Measurements from ENCODE around the gene JUND.

The JUND gene

DNA sequence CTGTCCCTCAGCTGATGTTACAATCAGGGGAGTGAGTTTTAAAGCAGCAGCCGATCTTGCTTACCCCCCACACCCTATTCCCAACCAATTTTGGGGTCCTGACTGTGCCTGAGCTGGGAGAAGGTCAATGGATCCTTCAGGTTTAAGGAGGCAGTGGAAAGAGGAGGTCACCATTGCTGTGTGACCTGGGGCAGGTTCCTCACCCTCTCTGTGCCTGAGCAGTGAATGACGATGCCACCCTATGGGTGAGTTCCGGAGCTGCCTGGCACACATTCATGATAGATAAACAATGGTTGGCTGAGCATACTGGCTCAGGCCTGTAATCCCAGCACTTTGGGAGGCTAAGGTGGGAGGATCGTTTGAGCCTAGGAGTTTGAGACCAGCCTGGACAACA lies 20.3 kb upstream of the JUND start:
- TF ChIP-seq, protein P1, sequence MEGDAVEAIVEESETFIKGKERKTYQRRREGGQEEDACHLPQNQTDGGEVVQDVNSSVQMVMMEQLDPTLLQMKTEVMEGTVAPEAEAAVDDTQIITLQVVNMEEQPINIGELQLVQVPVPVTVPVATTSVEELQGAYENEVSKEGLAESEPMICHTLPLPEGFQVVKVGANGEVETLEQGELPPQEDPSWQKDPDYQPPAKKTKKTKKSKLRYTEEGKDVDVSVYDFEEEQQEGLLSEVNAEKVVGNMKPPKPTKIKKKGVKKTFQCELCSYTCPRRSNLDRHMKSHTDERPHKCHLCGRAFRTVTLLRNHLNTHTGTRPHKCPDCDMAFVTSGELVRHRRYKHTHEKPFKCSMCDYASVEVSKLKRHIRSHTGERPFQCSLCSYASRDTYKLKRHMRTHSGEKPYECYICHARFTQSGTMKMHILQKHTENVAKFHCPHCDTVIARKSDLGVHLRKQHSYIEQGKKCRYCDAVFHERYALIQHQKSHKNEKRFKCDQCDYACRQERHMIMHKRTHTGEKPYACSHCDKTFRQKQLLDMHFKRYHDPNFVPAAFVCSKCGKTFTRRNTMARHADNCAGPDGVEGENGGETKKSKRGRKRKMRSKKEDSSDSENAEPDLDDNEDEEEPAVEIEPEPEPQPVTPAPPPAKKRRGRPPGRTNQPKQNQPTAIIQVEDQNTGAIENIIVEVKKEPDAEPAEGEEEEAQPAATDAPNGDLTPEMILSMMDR (conservative IDR thresholded peaks at IDR 0.05; ENCODE audit: low read depth, low read length), result no peak
- H3K4me3 ChIP-seq (ENCODE audit: low read length), result no peak overlapping the region
- DNase-seq (ENCODE audit: low read depth), result no peak

DNA sequence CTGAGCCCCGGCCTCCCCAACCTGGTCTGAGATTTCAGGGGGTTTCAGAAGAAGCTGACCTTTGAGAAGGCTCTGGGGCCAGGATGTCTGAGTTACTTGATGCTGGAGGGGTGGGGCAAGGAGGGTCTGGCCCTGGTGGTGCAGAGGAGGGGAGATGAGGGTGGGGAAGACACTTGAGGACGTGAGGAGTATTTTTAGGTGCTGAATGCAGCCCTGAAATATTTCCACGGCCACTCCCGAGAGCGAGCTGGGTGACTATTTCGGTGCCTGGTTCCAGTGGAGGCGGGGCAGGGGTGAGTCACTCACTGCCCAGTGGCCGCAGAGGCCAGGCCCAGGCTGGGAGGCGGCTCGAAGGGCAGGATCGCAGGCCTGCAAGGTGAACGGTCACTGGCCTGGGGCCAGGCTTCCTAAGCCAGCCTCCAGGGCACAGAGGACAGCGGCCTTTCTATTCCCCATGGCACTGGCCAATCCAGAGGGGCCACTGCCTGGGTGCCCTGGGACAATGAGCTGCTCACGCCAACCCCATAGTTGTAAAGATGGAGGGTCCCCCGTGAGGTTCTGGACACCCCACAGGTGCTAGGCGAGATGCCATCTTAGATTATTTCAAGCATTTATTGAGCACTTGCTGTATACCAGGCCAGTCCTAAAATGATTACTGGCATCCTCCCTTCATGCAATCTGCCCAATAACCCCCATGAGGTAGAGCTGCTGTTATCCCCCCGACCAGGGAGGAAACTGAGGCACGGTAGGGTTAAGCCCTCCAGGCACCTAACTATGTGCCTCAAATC lies 19.7 kb upstream of the JUND start:
- no peak overlapping the region for H3K4me3 ChIP-seq (ENCODE audit: low read length)
- TF ChIP-seq, protein P1 (conservative IDR thresholded peaks at IDR 0.05; ENCODE audit: low read depth, low read length), result no peak
- no peak for DNase-seq (ENCODE audit: low read depth)

DNA sequence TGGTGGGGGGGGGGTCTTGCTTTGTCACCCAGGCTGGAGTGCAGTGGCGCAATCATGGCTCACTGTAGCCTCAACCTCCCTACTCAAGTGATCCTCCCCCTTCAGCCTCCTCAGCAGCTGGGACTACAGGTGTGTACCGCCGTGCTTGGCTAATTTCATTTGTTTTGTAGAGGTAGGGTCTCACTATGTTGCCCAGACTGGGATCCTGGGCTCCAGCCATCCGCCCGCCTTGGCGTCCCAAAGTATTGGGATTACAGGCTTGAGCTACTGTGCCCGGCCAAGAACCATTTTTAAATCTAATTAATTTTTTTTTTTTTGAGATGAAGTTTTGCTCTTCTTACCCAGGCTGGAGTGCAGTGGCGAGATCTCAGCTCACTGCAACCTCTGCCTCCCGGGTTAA lies 18.2 kb upstream of the JUND start:
- H3K4me3 ChIP-seq (ENCODE audit: low read length), result no peak overlapping the region
- TF ChIP-seq, protein P1 (conservative IDR thresholded peaks at IDR 0.05; ENCODE audit: low read depth, low read length), result no peak
- no peak for DNase-seq (ENCODE audit: low read depth)

DNA sequence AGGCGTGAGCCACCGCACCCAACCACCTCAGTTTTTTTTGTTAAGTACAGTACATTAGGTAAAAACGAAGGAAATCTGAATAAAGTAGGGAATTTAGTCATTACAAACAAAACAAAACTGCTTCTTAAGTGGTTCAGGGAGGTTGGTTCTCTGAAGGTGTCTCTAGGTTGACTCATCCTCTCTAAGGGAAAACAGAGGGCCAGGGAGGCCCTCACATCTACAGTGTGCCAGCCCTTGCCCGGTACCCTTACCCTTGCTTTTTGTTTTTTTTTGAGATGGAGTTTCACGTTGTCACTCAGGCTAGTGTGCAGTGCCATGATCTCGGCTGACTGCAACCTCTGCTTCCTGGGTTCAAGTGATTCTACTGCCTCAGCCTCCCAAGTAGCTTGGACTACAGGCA lies 17.2 kb upstream of the JUND start:
- no peak for DNase-seq (ENCODE audit: low read depth)
- TF ChIP-seq, protein P1 (conservative IDR thresholded peaks at IDR 0.05; ENCODE audit: low read depth, low read length), result no peak
- no peak overlapping the region for H3K4me3 ChIP-seq (ENCODE audit: low read length)

DNA sequence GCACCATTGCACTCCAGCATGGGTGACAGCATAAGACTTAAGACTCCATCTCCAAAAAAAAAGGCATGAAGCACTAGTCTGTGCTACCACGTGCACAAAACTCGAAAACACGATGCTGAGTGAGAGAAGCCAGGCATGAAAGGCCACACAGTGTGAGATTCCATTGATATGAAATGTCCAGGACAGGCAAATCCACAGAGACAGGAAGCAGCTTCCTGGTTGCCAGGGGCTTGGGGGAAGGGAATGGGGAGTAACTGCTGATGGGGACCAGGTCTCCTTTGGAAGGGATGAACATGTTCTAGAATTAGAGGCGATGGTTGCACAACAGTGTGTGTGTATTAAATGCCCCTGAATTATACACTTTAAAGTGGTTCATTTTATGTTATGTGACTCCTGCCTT lies 15.9 kb upstream of the JUND start:
- TF ChIP-seq, protein P1 (conservative IDR thresholded peaks at IDR 0.05; ENCODE audit: low read depth, low read length), result no peak
- H3K4me3 ChIP-seq (ENCODE audit: low read length), result no peak overlapping the region
- DNase-seq (ENCODE audit: low read depth), result no peak

DNA sequence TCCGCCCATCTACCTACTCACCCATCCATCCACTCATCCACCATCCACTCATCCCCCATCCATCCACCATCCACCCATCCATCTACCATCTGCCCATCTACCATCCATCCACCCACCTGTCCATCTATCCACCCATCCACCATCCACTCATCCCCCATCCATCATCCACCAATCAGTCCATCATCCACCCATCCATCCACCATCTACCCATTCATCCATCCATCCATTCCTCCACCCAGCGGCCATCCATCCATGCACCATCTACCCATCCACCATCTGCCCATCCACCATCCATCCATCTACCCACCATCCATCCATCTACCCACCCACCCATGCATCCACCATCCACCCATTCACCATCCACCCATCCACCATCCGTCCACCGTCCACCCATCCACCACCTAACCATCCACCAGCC lies 13.6 kb upstream of the JUND start:
- H3K4me3 ChIP-seq (ENCODE audit: low read length), result no peak overlapping the region
- TF ChIP-seq, protein P1 (conservative IDR thresholded peaks at IDR 0.05; ENCODE audit: low read depth, low read length), result no peak
- DNase-seq (ENCODE audit: low read depth), result no peak

DNA sequence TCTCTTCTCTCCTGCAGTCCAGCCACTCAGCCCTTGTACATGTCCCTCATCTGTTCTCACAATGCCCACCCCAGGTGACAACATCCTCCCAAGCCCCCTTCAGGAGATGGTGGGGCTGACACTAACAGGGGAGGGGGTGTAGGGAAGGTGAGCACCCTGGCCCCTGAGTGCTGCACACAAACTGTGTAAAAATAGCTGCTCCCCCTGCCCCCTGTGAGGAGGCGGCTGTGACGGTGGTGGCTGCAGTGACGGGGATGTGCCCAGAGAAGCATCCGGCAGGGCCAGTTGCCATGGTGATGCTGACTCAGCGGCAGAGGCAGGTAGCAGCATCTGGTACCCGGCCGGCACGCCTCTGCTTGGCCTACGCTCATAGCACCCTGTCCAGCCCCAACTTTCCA lies 13.0 kb upstream of the JUND start:
- TF ChIP-seq, protein P1 (conservative IDR thresholded peaks at IDR 0.05; ENCODE audit: low read depth, low read length), result no peak
- no peak overlapping the region for H3K4me3 ChIP-seq (ENCODE audit: low read length)
- DNase-seq (ENCODE audit: low read depth), result no peak

Measured in retinal pigment epithelial cell (primary cell).